BE2C (cell line): Measurements from ENCODE around the gene MCU.
"Not testable (repeated sequence)": the region's sequence is repeated elsewhere in the genome, so short reads cannot be mapped to it uniquely, and the experiment has no call there.

Experiments used
- DNase-seq: peaks from one replicate; pipeline ENCODE4 v3.0.0-alpha.2; 2020
- H3K27me3 ChIP-seq: fragments of 250-450 bp; sonication (Bioruptor Pico); 2 replicates; pipeline ENCODE4 v1.5.1; 2020; ENCODE audit warnings: mild to moderate bottlenecking
- H3K36me3 ChIP-seq: fragments of 250-450 bp; sonication (Bioruptor Pico); 2 replicates; pipeline ENCODE4 v1.5.1; 2020; ENCODE audit warnings: mild to moderate bottlenecking
- H3K4me1 ChIP-seq: fragments of 250-450 bp; sonication (Bioruptor Pico); 2 replicates; pipeline ENCODE4 v1.5.1; 2020
- H3K4me3 ChIP-seq: 2 replicates; pipeline ENCODE4 v1.5.1; 2011; ENCODE audit warnings: low read depth, low read length
- H3K9me3 ChIP-seq: fragments of 250-450 bp; sonication (Bioruptor Pico); 2 replicates; pipeline ENCODE4 v1.5.1; 2020
- CTCF ChIP-seq: IDR thresholded peaks from 2 replicates; pipeline ENCODE4 v1.5.1; 2012; ENCODE audit warnings: mild to moderate bottlenecking, low read depth, low read length

Gene MCU

GRCh38 chr10:72695496-72695895 lies 3.6 kb downstream of the MCU start:
- DNase-seq, result no peak
- H3K27me3 ChIP-seq, result no peaks in the 10 kb centered on the region
- no peaks in the 10 kb centered on the region for H3K9me3 ChIP-seq
- no peaks in the 10 kb centered on the region for H3K36me3 ChIP-seq
- TF ChIP-seq CTCF, result no peak
- H3K4me3 ChIP-seq, result no peak overlapping the region
- no peaks in the 10 kb centered on the region; the same call in none of the 2 replicates for H3K4me1 ChIP-seq

GRCh38 chr10:72697716-72698115 lies 5.8 kb downstream of the MCU start:
- no peaks in the 10 kb centered on the region for H3K27me3 ChIP-seq
- no peak for TF ChIP-seq CTCF
- H3K4me1 ChIP-seq, result no peaks in the 10 kb centered on the region; the same call in none of the 2 replicates
- no peaks in the 10 kb centered on the region for H3K36me3 ChIP-seq
- H3K4me3 ChIP-seq, result no peak overlapping the region
- DNase-seq, result no peak
- no peaks in the 10 kb centered on the region for H3K9me3 ChIP-seq

- not testable (repeated sequence) for H3K4me1 ChIP-seq, H3K27me3 ChIP-seq, H3K4me3 ChIP-seq, DNase-seq, H3K9me3 ChIP-seq, H3K36me3 ChIP-seq
These were observed 10.5 kb downstream of the MCU start for GRCh38 chr10:72702465-72702864.

- no peak overlapping the region for H3K4me3 ChIP-seq
- DNase-seq, result no peak
- H3K4me1 ChIP-seq, result no peaks in the 10 kb centered on the region
- no peak for TF ChIP-seq CTCF
- no peaks in the 10 kb centered on the region for H3K36me3 ChIP-seq
- no peaks in the 10 kb centered on the region for H3K27me3 ChIP-seq
- H3K9me3 ChIP-seq, result no peaks in the 10 kb centered on the region
These were observed 11.1 kb downstream of the MCU start for GRCh38 chr10:72702868-72703581.

GRCh38 chr10:72704117-72704516 lies 12.2 kb downstream of the MCU start:
- Histone ChIP-seq H3K4me1 (no peaks in the 10 kb centered on the region), H3K9me3 (no peaks in the 10 kb centered on the region)
- TF ChIP-seq CTCF, result no peak

GRCh38 chr10:72709041-72709440 lies 17.1 kb downstream of the MCU start:
- H3K36me3 ChIP-seq, result peaks cover 2% of the 10 kb centered on the region; the same call in 1 of the 2 replicates
- H3K4me3 ChIP-seq, result no peak overlapping the region
- no peak for TF ChIP-seq CTCF
- peaks cover 8% of the 10 kb centered on the region; the same call in 1 of the 2 replicates for H3K4me1 ChIP-seq
- H3K9me3 ChIP-seq, result no peaks in the 10 kb centered on the region
- H3K27me3 ChIP-seq, result no peaks in the 10 kb centered on the region
- DNase-seq, result no peak

More at GRCh38 chr10:72704117-72704516, 12.2 kb downstream of the MCU start:
- no peaks in the 10 kb centered on the region for H3K36me3 ChIP-seq
- H3K27me3 ChIP-seq, result no peaks in the 10 kb centered on the region
- DNase-seq, result no peak
- no peak overlapping the region for H3K4me3 ChIP-seq
